Thoracic aorta (tissue), 2 donors: ENCODE data around the gene RGL2. TPM values are rescaled to one million over a fixed set of nuclear protein-coding genes. Genes with fewer than 3 reads are reported as not detected.

Experiments
- ATAC-seq: fragments of 150-250 bp; one replicate; pipeline ENCODE4 v1.8.0; 2017; ENCODE audit warnings: low read depth; ENCODE audit not compliant: insufficient number of reproducible peaks, low FRiP score
- DNase-seq: peaks from one replicate; pipeline ENCODE4 v3.0.0-alpha.2; 2020; ENCODE audit warnings: low spot score
- H3K27ac ChIP-seq, 2 donors: fragments of 200-600 bp; sonication (generic); 1 replicate in 1 of 2; 2 replicates in 1 of 2; pipeline ENCODE4 v1.5.1; 2016; ENCODE audit warnings: mild to moderate bottlenecking in 2 of 2, moderate library complexity in 2 of 2
- H3K27me3 ChIP-seq: fragments of 200-600 bp; sonication (generic); replicated peaks from 2 replicates; pipeline ENCODE4 v1.6.0; 2016; ENCODE audit warnings: mild to moderate bottlenecking; ENCODE audit not compliant: insufficient read depth
- H3K36me3 ChIP-seq: fragments of 200-600 bp; sonication (generic); one replicate; pipeline ENCODE4 v1.5.1; 2016
- H3K4me1 ChIP-seq, 2 donors: fragments of 200-600 bp; sonication (generic); 1 replicate in 1 of 2; 2 replicates in 1 of 2; pipeline versions ENCODE4 v1.5.1 to v1.6.0; 2016; ENCODE audit warnings: low read depth in 2 of 2, mild to moderate bottlenecking in 1 of 2; ENCODE audit not compliant: control insufficient read depth in 1 of 2
- H3K4me3 ChIP-seq: fragments of 200-600 bp; sonication (generic); 2 replicates; pipeline ENCODE4 v1.5.1; 2016; ENCODE audit warnings: mild to moderate bottlenecking
- H3K9me3 ChIP-seq: fragments of 200-600 bp; sonication (generic); 2 replicates; pipeline ENCODE4 v1.5.1; 2016
- total RNA-seq, 2 donors: library from RNA; depleted of rRNA; stranded (reverse); fragments of >200 nt; gene quantifications; one replicate each; pipeline versions ENCODE4 v1.1.0 to v1.2.3, GENCODE V29; 2016
- TF ChIP-seq, protein P1 (sequence below): fragments of 200-600 bp; sonication (generic); IDR thresholded peaks from one replicate; pipeline ENCODE4 v1.5.1; 2019; ENCODE audit warnings: antibody characterized with exemption

RGL2 gene
- total RNA-seq, 2 donors from 2014 or later: 49.9 to 83.5 TPM

DNA sequence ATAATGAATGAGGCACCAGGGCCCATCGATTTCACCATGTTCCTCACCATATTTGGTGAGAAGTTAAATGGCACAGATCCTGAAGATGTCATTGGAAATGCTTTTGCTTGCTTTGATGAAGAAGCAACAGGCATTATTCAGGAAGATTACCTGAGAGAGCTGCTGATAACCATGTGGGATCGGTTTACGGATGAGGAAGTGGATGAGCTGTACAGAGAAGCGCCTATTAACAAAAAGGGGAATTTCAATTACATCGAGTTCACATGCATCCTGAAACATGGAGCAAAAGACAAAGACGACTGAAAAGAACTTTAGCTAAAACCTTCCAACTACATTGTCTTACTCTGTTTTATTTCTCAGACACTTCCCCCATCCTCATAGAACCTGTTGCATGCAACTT, 40.5 kb upstream of the RGL2 start:
- TF ChIP-seq, protein P1, sequence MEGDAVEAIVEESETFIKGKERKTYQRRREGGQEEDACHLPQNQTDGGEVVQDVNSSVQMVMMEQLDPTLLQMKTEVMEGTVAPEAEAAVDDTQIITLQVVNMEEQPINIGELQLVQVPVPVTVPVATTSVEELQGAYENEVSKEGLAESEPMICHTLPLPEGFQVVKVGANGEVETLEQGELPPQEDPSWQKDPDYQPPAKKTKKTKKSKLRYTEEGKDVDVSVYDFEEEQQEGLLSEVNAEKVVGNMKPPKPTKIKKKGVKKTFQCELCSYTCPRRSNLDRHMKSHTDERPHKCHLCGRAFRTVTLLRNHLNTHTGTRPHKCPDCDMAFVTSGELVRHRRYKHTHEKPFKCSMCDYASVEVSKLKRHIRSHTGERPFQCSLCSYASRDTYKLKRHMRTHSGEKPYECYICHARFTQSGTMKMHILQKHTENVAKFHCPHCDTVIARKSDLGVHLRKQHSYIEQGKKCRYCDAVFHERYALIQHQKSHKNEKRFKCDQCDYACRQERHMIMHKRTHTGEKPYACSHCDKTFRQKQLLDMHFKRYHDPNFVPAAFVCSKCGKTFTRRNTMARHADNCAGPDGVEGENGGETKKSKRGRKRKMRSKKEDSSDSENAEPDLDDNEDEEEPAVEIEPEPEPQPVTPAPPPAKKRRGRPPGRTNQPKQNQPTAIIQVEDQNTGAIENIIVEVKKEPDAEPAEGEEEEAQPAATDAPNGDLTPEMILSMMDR: no peak

DNA sequence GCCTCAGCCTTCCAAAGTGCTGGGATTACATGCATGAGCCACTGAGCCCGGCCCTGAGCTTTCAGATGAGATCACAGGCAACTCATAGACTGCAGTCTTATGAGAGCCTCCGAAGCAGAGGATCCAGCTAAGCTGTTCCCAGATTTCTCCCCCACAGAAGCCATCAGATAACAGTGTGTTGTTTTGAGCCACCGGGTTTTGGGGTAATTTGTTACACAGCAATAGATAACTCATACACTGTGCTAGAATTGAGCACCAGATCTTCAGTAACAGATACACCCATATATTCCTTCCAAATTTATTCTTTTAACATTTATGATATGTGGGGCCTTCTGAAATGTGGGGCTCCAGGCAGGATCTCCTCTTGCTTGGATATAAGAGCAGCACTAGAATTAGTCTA, 37.8 kb upstream of the RGL2 start:
- Histone ChIP-seq H3K4me1 (no peaks in the 10 kb centered on the region), H3K36me3 (no peaks in the 10 kb centered on the region), H3K27ac (no peak overlapping the region), H3K4me3 (no peak overlapping the region), H3K27me3 (no peaks in the 10 kb centered on the region), H3K9me3 (no peaks in the 10 kb centered on the region)
- no peak for DNase-seq
- TF ChIP-seq, protein P1: no peak
- no peak for ATAC-seq

More for the DNA sequence above, 40.5 kb upstream of the RGL2 start:
- DNase-seq: no peak
- H3K4me3 ChIP-seq: no peak overlapping the region
- no peaks in the 10 kb centered on the region for H3K4me1 ChIP-seq
- ATAC-seq: no peak
- no peak overlapping the region for H3K27ac ChIP-seq
- H3K9me3 ChIP-seq: no peaks in the 10 kb centered on the region
- H3K27me3 ChIP-seq: no peaks in the 10 kb centered on the region
- H3K36me3 ChIP-seq: no peaks in the 10 kb centered on the region

DNA sequence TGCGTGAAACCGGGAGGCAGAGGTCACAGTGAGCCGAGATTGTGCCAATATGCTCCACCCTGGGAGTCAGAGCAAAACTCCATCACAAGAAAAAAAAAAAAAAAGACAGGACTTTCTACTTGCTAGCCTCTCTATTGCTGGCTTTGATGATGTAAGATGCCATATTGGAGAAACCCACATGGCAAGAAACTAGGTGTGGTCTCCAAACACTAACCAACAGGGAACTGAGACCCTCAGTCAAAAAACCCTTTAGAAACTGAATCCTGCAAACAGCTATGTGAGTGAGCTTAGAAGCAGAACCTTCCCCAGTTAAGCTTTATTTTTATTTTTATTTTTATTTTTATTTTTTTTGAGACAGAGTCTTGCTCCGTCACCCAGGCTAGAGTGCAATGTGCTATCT, 37.2 kb upstream of the RGL2 start:
- no peaks in the 10 kb centered on the region for H3K4me1 ChIP-seq
- no peaks in the 10 kb centered on the region for H3K27me3 ChIP-seq
- no peaks in the 10 kb centered on the region for H3K36me3 ChIP-seq
- no peaks in the 10 kb centered on the region for H3K9me3 ChIP-seq
- TF ChIP-seq, protein P1: no peak
- H3K4me3 ChIP-seq: no peak overlapping the region
- ATAC-seq: no peak
- H3K27ac ChIP-seq: no peak overlapping the region
- no peak for DNase-seq

DNA sequence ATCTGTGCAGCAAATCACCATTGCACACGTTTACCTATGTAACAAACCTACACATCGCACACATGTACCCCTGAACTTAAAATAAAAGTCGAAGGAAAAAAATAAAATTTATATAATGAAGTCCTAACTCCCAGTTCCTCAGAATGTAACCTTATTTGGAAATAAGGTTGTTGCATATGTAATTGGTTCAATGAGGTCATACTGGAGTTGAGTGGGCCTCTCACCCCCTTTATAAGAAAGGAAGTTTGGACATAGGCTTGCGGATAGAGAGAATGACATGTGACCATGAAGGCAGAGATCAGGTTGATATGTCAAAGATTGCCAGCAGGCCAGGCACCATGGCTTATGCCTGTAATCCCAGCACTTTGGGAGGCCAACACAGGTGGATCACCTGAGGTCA, 34.9 kb upstream of the RGL2 start:
- TF ChIP-seq, protein P1: no peak
- ATAC-seq (no peak), DNase-seq (no peak)
- no peaks in the 10 kb centered on the region for H3K9me3 ChIP-seq
- no peak overlapping the region for H3K27ac ChIP-seq
- H3K36me3 ChIP-seq: no peaks in the 10 kb centered on the region
- H3K4me3 ChIP-seq: no peak overlapping the region
- no peaks in the 10 kb centered on the region for H3K27me3 ChIP-seq
- H3K4me1 ChIP-seq: no peaks in the 10 kb centered on the region

DNA sequence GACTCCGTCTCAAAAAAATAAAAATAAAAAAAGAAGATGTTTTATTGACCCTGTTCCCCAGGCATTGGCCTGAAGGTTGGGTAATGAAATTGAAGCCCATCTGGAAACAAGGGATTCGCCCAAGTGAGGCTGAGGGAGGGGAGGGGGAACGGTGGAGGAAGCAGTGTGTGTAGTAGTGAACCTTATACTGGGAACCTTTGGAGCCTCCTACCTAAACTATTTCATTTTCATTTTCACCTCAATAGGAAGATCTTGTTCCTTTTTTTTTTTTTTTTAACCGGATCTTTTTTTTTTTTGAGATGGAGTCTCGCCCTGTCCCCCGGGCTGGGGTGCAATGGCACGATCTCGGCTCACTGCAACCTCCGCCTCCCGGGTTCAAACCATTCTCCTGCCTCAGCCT, 32.0 kb upstream of the RGL2 start:
- H3K27ac ChIP-seq: no peak overlapping the region
- no peaks in the 10 kb centered on the region for H3K36me3 ChIP-seq
- H3K4me3 ChIP-seq: no peak overlapping the region
- H3K27me3 ChIP-seq: no peaks in the 10 kb centered on the region
- H3K4me1 ChIP-seq: no peaks in the 10 kb centered on the region
- ATAC-seq (no peak), DNase-seq (no peak)
- no peaks in the 10 kb centered on the region for H3K9me3 ChIP-seq
- TF ChIP-seq, protein P1: no peak
